GM23338 (cell line): Measurements from ENCODE around the gene MTOR. TPM values are rescaled to one million over a fixed set of nuclear protein-coding genes. Genes with fewer than 3 reads are reported as not detected.

Experiments
- ATAC-seq: fragments of 200-7000 bp; cut with Tn5 transposase; 3 replicates; pipeline ENCODE4 v1.9.1; 2020
- DNase-seq: peaks from one replicate; pipeline ENCODE4 v3.0.0-alpha.2; 2015; ENCODE audit warnings: low spot score
- H2AFZ ChIP-seq: fragments of 200-600 bp; sonication (generic); 2 replicates; pipeline ENCODE4 v1.8.0; 2016; ENCODE audit warnings: antibody characterized with exemption, mild to moderate bottlenecking, moderate library complexity
- H3F3A ChIP-seq: fragments of 200-600 bp; sonication (generic); replicated peaks from 2 replicates; pipeline ENCODE4 v1.8.0; 2017; ENCODE audit warnings: antibody characterized with exemption, mixed run types, low read depth
- H3K27ac ChIP-seq: fragments of 200-600 bp; sonication (generic); 2 replicates; pipeline ENCODE4 v1.6.1; 2016; ENCODE audit warnings: low read depth
- H3K27me3 ChIP-seq: fragments of 200-600 bp; sonication (generic); 2 replicates; pipeline ENCODE4 v1.8.0; 2016; ENCODE audit warnings: mild to moderate bottlenecking, mixed run types, moderate library complexity; ENCODE audit not compliant: insufficient read depth
- H3K36me3 ChIP-seq: fragments of 200-600 bp; sonication (generic); 2 replicates; pipeline ENCODE4 v1.8.0; 2016; ENCODE audit warnings: mild to moderate bottlenecking; ENCODE audit not compliant: insufficient read depth
- H3K4me1 ChIP-seq: fragments of 200-600 bp; sonication (generic); 2 replicates; pipeline ENCODE4 v1.8.0; 2016; ENCODE audit warnings: mild to moderate bottlenecking, moderate library complexity; ENCODE audit not compliant: insufficient read depth
- H3K4me2 ChIP-seq: fragments of 200-600 bp; sonication (generic); 2 replicates; pipeline ENCODE4 v1.7.1; 2017; ENCODE audit warnings: mixed run types
- H3K4me3 ChIP-seq: fragments of 200-600 bp; sonication (generic); 2 replicates; pipeline ENCODE4 v1.6.1; 2016; ENCODE audit warnings: mixed run types
- H3K79me2 ChIP-seq: fragments of 200-600 bp; sonication (generic); replicated peaks from 2 replicates; pipeline ENCODE4 v1.8.0; 2017; ENCODE audit warnings: mild to moderate bottlenecking; ENCODE audit not compliant: insufficient read depth
- H3K9me2 ChIP-seq: fragments of 200-600 bp; sonication (generic); 2 replicates; pipeline ENCODE4 v1.8.0; 2017; ENCODE audit not compliant: insufficient read depth
- H4K20me1 ChIP-seq: fragments of 200-600 bp; sonication (generic); replicated peaks from 2 replicates; pipeline ENCODE4 v1.8.0; 2017; ENCODE audit warnings: mild to moderate bottlenecking; ENCODE audit not compliant: insufficient read depth
- H3K27ac Mint-ChIP-seq: 2 replicates; pipeline ENCODE4 v1.8.0; 2020; ENCODE audit warnings: inconsistent platforms, mild to moderate bottlenecking, moderate library complexity, mixed read lengths
- H3K27me3 Mint-ChIP-seq: 3 replicates; pipeline ENCODE4 v1.8.0; 2022; ENCODE audit warnings: low read depth, mild to moderate bottlenecking, moderate library complexity, mixed read lengths, inconsistent platforms; ENCODE audit not compliant: insufficient read depth, poor library complexity
- H3K36me3 Mint-ChIP-seq: 3 replicates; pipeline ENCODE4 v1.8.0; 2021; ENCODE audit warnings: low read depth, mild to moderate bottlenecking, inconsistent platforms, moderate library complexity, mixed read lengths
- H3K4me1 Mint-ChIP-seq: 3 replicates; pipeline ENCODE4 v1.8.0; 2020; ENCODE audit warnings: mild to moderate bottlenecking, inconsistent platforms, mixed read lengths
- H3K4me3 Mint-ChIP-seq: 3 replicates; pipeline ENCODE4 v1.8.0; 2021; ENCODE audit warnings: moderate library complexity, mild to moderate bottlenecking, inconsistent platforms, mixed read lengths
- H3K9me3 Mint-ChIP-seq: 3 replicates; pipeline ENCODE4 v1.8.0; 2020; ENCODE audit warnings: moderate library complexity, mild to moderate bottlenecking, inconsistent platforms, mixed read lengths
- CREB1 ChIP-seq: fragments of 250-450 bp; sonication (Bioruptor Pico); IDR thresholded peaks from 2 replicates; pipeline ENCODE4 v1.5.0; 2020; ENCODE audit warnings: low read depth, mild to moderate bottlenecking, moderate library complexity
- EZH2 ChIP-seq: fragments of 200-600 bp; sonication (generic); IDR thresholded peaks from one replicate; pipeline ENCODE4 v1.8.0; 2017; ENCODE audit warnings: antibody characterized with exemption, mild to moderate bottlenecking, low read depth; ENCODE audit not compliant: unreplicated experiment
- EZH2phosphoT487 ChIP-seq: fragments of 200-600 bp; sonication (generic); IDR thresholded peaks from one replicate; pipeline ENCODE4 v1.8.1; 2018; ENCODE audit warnings: antibody characterized with exemption; ENCODE audit not compliant: unreplicated experiment
- JUNB ChIP-seq: IDR thresholded peaks from one replicate; pipeline ENCODE4 v1.6.1; 2016; ENCODE audit warnings: antibody characterized with exemption; ENCODE audit not compliant: unreplicated experiment
- NANOG ChIP-seq: IDR thresholded peaks from 2 replicates; pipeline ENCODE4 v1.6.1; 2016; ENCODE audit warnings: antibody characterized with exemption, borderline replicate concordance
- POLR2AphosphoS5 ChIP-seq: IDR thresholded peaks from 2 replicates; pipeline ENCODE4 v1.6.1; 2016; ENCODE audit warnings: antibody characterized with exemption, low read depth
- REST ChIP-seq: IDR thresholded peaks from one replicate; pipeline ENCODE4 v1.6.1; 2018; ENCODE audit warnings: antibody characterized with exemption; ENCODE audit not compliant: unreplicated experiment
- STAT1 ChIP-seq: IDR thresholded peaks from one replicate; pipeline ENCODE4 v1.6.1; 2016; ENCODE audit warnings: antibody characterized with exemption; ENCODE audit not compliant: unreplicated experiment
- ZNF114 ChIP-seq: fragments of 250-450 bp; sonication (Bioruptor Pico); IDR thresholded peaks from 2 replicates; pipeline ENCODE4 v1.5.0; 2020; ENCODE audit warnings: mild to moderate bottlenecking, moderate library complexity
- ZNF331 ChIP-seq: fragments of 250-450 bp; sonication (Bioruptor Pico); IDR thresholded peaks from 2 replicates; pipeline ENCODE4 v1.5.0; 2020; ENCODE audit warnings: low read depth, mild to moderate bottlenecking, moderate library complexity
- ZNF462 ChIP-seq: fragments of 250-450 bp; sonication (Bioruptor Pico); IDR thresholded peaks from 2 replicates; pipeline ENCODE4 v1.5.0; 2020; ENCODE audit warnings: mild to moderate bottlenecking, moderate library complexity
- polyA plus RNA-seq: library from polyadenylated mRNA; unstranded; fragments of >200 nt; fragmentation: Nextera tagmentation; extraction: Ambion mirVana; gene quantifications from 2 replicates; pipeline ENCODE4 v1.2.1, GENCODE V29; 2016
- total RNA-seq: library from RNA; depleted of rRNA; stranded (reverse); fragments of >200 nt; shearing (Covaris generic); gene quantifications from 2 replicates; pipeline ENCODE4 v1.2.3, GENCODE V29; 2014

The MTOR gene
- total and polyA plus RNA-seq, 2 experiments from 2014 or later, result 22.8 to 98.0 TPM

- TF ChIP-seq ZNF462 (CRISPR knock-in tag) (no peak), POLR2AphosphoS5 (no peak), JUNB (no peak), EZH2phosphoT487 (no peak), STAT1 (no peak), CREB1 (CRISPR knock-in tag) (no peak), ZNF331 (CRISPR knock-in tag) (no peak), EZH2 (no peak)
Observed at GRCh38 chr1:11157394-11157793, 105.0 kb downstream of the MTOR start (continued).

- peaks cover 5% of the 10 kb centered on the region for H3K27me3 Mint-ChIP-seq
- H3K4me2 ChIP-seq, result no peak overlapping the region
- no peaks in the 10 kb centered on the region for H3K9me2 ChIP-seq
- no peaks in the 10 kb centered on the region for H3K27me3 ChIP-seq
- no peaks in the 10 kb centered on the region for H3K4me1 Mint-ChIP-seq
- H2AFZ ChIP-seq, result no peak overlapping the region
- peaks cover 26% of the 10 kb centered on the region for H3K36me3 ChIP-seq
- peaks cover 34% of the 10 kb centered on the region for H3K36me3 Mint-ChIP-seq
- no peaks in the 10 kb centered on the region for H3K4me1 ChIP-seq
- DNase-seq (no peak), ATAC-seq (no peak)
- no peak overlapping the region for H3K27ac ChIP-seq
- H3F3A ChIP-seq, result 0 out of 2 replicates have a peak, but pooled peaks cover 9% of the 10 kb centered on the region
- no peaks in the 10 kb centered on the region for H3K9me3 Mint-ChIP-seq
- H3K4me3 ChIP-seq, result no peak overlapping the region
- no peaks in the 10 kb centered on the region for H3K79me2 ChIP-seq
- H3K27ac Mint-ChIP-seq, result no peak overlapping the region
- H3K4me3 Mint-ChIP-seq, result no peak overlapping the region
- no peaks in the 10 kb centered on the region; the same call in 1 of the 2 replicates for H4K20me1 ChIP-seq
- TF ChIP-seq POLR2AphosphoS5, result no peak
- no peak for TF ChIP-seq REST
- no peak for TF ChIP-seq EZH2
- no peak for TF ChIP-seq NANOG
- TF ChIP-seq ZNF114, result no peak
Observed at GRCh38 chr1:11156963-11157362, 105.4 kb downstream of the MTOR start.
